Sigmoid colon (tissue), 7 donors: ENCODE data around the gene RNF208. TPM values are rescaled to one million over a fixed set of nuclear protein-coding genes. Genes with fewer than 3 reads are reported as not detected.

ENCODE experiments used
- DNase-seq: peaks from one replicate; pipeline ENCODE4 v3.0.0-alpha.2; 2019
- H3K27ac ChIP-seq, 4 donors: fragments of 200-600 bp; sonication (generic); one replicate each; pipeline ENCODE4 v1.5.1; 2016 to 2019; ENCODE audit warnings: mild to moderate bottlenecking in 1 of 4
- H3K27me3 ChIP-seq, 3 donors: fragments of 200-600 bp; sonication (generic); one replicate each; pipeline ENCODE4 v1.5.1; 2019; ENCODE audit warnings: mild to moderate bottlenecking in 1 of 3
- H3K36me3 ChIP-seq, 4 donors: fragments of 200-600 bp; sonication (generic); one replicate each; pipeline ENCODE4 v1.5.1; 2016 to 2019
- H3K4me1 ChIP-seq, 4 donors: fragments of 200-600 bp; sonication (generic); one replicate each; pipeline ENCODE4 v1.5.1; 2017 to 2019
- H3K4me3 ChIP-seq, 4 donors: fragments of 200-600 bp; sonication (generic); one replicate each; pipeline ENCODE4 v1.5.1; 2017 to 2019; ENCODE audit warnings: mild to moderate bottlenecking in 2 of 4, moderate library complexity in 1 of 4
- H3K9me3 ChIP-seq, 4 donors: fragments of 200-600 bp in 3 of 4; sonication (generic) in 3 of 4; one replicate each; pipeline versions ENCODE4 v1.5.1 to v1.6.1; 2013 to 2019
- CTCF ChIP-seq, 4 experiments: fragments of 450-650 bp in 3 of 4; fragments of 200-600 bp in 1 of 4; IDR thresholded peaks; one replicate each; pipeline ENCODE4 v1.5.1; 2016 to 2019; ENCODE audit warnings: antibody characterized with exemption in 4 of 4, mild to moderate bottlenecking in 3 of 4, moderate library complexity in 2 of 4
- EP300 ChIP-seq, 4 donors: sonication (generic); formaldehyde crosslinking; IDR thresholded peaks; one replicate each; pipeline ENCODE4 v1.6.1; 2017; ENCODE audit warnings: antibody characterized with exemption in 4 of 4
- POLR2A ChIP-seq, 2 donors: fragments of 450-650 bp; IDR thresholded peaks; one replicate each; pipeline ENCODE4 v1.6.1; 2016; ENCODE audit warnings: antibody characterized with exemption in 2 of 2, mild to moderate bottlenecking in 2 of 2, moderate library complexity in 2 of 2
- POLR2AphosphoS5 ChIP-seq, 4 donors: sonication (generic); formaldehyde crosslinking; IDR thresholded peaks; one replicate each; pipeline ENCODE4 v1.6.1; 2017; ENCODE audit warnings: antibody characterized with exemption in 4 of 4
- WGBS, 2 donors: extraction: QIAGEN DNeasy Blood & Tissue Kit; methylation state at CpG; one replicate each; pipeline ENCODE4 v1.1.7; 2013; 5-methylcytosine and 5-hydroxymethylcytosine counted together
- intact Hi-C: fragments of 100-400 bp; cut with DNase I; formaldehyde crosslinking; loops from one replicate; pipeline ENCODE4 v1.15.1; 2023
- polyA plus RNA-seq, 3 donors: library from polyadenylated mRNA; stranded (reverse); fragments of 200-250 nt; gene quantifications; one replicate each; pipeline ENCODE4 v1.2.3, GENCODE V29; 2013
- total RNA-seq, 4 donors: library from RNA; depleted of rRNA; stranded (reverse); fragments of >200 nt; gene quantifications; one replicate each; pipeline ENCODE4 v1.1.0, GENCODE V29; 2016
- donor health status: healthy with polysubstance abuse.
- donor health status: Bipolar disorder and iron deficiency.
- donor health status: healthy.

RNF208 gene
- total and polyA plus RNA-seq, 7 donors, result 0.54 to 8.8 (median 3.4) TPM; not detected in 1

- intact Hi-C loops, result loop anchor here (5.0 kb wide), 1 partner anchor 44 kb away; the partner anchor contains the start of genes NDOR1 and TMEM203
- peaks cover 0 to 10% (median 6%) of the 10 kb centered on the region in 3 donors for H3K27me3 ChIP-seq
- H3K9me3 ChIP-seq, result no peaks in the 10 kb centered on the region
- TF ChIP-seq POLR2A (IDR thresholded peaks at IDR 0.05), result no peak
- no peak for DNase-seq
- H3K4me3 ChIP-seq, result no peak overlapping the region
- H3K27ac ChIP-seq, result no peak overlapping the region
- peaks cover 0 to 6% (median 2%) of the 10 kb centered on the region in 4 donors for H3K36me3 ChIP-seq
- peaks cover 0 to 23% (median 21%) of the 10 kb centered on the region in 4 donors for H3K4me1 ChIP-seq
- 81 to 89% methylated on average over 22 of the region's 22 CpGs for WGBS, 2 donors
These were observed 29.6 kb upstream of the RNF208 start for GRCh38 chr9:137251490-137252268.

GRCh38 chr9:137251194-137251461 lies 29.1 kb upstream of the RNF208 start, which contains the start of gene STPG3:
STPG3 (plus strand) TSS chr9:137251286; CDS start chr9:137251287, 1 bp downstream.
- Histone ChIP-seq H3K9me3 (no peaks in the 10 kb centered on the region), H3K36me3 (peaks cover 0 to under 1% (median 0%) of the 10 kb centered on the region in 4 donors), H3K27ac (no peak within 1 kb of the TSS), H3K4me3 (no peak within 1 kb of the TSS), H3K4me1 (peaks cover 0 to 18% (median 16%) of the 10 kb centered on the region in 4 donors), H3K27me3 (peaks cover 0 to 10% (median 6%) of the 10 kb centered on the region in 3 donors)
- TF ChIP-seq POLR2AphosphoS5 (IDR thresholded peaks at IDR 0.05), result no peak
- intact Hi-C loops, result loop anchor here (5.0 kb wide), 1 partner anchor 44 kb away; the partner anchor contains the start of genes NDOR1 and TMEM203
- DNase-seq, result no peak
- WGBS, 2 donors, result 72 to 86% methylated on average over 4 of the region's 4 CpGs

- TF ChIP-seq CTCF (IDR thresholded peaks at IDR 0.05), result no peak
- no peak for TF ChIP-seq EP300 (IDR thresholded peaks at IDR 0.05)
- TF ChIP-seq POLR2AphosphoS5 (IDR thresholded peaks at IDR 0.05), result no peak
- TF ChIP-seq POLR2A (IDR thresholded peaks at IDR 0.05), result no peak
- peaks cover 0 to 13% (median 11%) of the 10 kb centered on the region in 4 donors for H3K4me1 ChIP-seq
- H3K27me3 ChIP-seq, result peaks cover 0 to 10% (median 6%) of the 10 kb centered on the region in 3 donors
- H3K9me3 ChIP-seq, result no peaks in the 10 kb centered on the region
- intact Hi-C loops, result loop anchor here (5.0 kb wide), 1 partner anchor 43 kb away; the partner anchor contains the start of genes NDOR1 and TMEM203
- H3K36me3 ChIP-seq, result no peaks in the 10 kb centered on the region
- no peak overlapping the region for H3K27ac ChIP-seq
- 63 to 79% methylated on average over 17 of the region's 18 CpGs for WGBS, 2 donors
- DNase-seq, result no peak
- H3K4me3 ChIP-seq, result no peak overlapping the region
These were observed 28.5 kb upstream of the RNF208 start for GRCh38 chr9:137250329-137251193.

- Histone ChIP-seq H3K27ac (no peak overlapping the region), H3K9me3 (no peaks in the 10 kb centered on the region), H3K27me3 (peaks cover 0 to 10% (median 6%) of the 10 kb centered on the region in 3 donors), H3K4me3 (no peak overlapping the region), H3K4me1 (peaks cover 0 to 17% (median 9%) of the 10 kb centered on the region in 4 donors), H3K36me3 (peaks cover 4 to 10% (median 9%) of the 10 kb centered on the region in 4 donors)
- TF ChIP-seq CTCF (IDR thresholded peaks at IDR 0.05), result no peak
- TF ChIP-seq POLR2A (IDR thresholded peaks at IDR 0.05), result no peak
- no peak for TF ChIP-seq POLR2AphosphoS5 (IDR thresholded peaks at IDR 0.05)
- TF ChIP-seq EP300 (IDR thresholded peaks at IDR 0.05), result no peak
- 88% methylated on average over 6 of the region's 6 CpGs for WGBS, 2 donors
- DNase-seq, result no peak
- intact Hi-C loops, result no loop called here
These were observed 25.8 kb upstream of the RNF208 start for GRCh38 chr9:137247916-137248175.

GRCh38 chr9:137247135-137247915 lies 25.3 kb upstream of the RNF208 start:
- intact Hi-C loops, result no loop called here
- Histone ChIP-seq H3K9me3 (no peaks in the 10 kb centered on the region), H3K4me3 (no peak overlapping the region), H3K4me1 (peaks cover 0 to 22% (median 15%) of the 10 kb centered on the region in 4 donors), H3K27me3 (peaks cover 0 to 10% (median 6%) of the 10 kb centered on the region in 3 donors), H3K27ac (no peak overlapping the region), H3K36me3 (peaks cover 4 to 16% (median 13%) of the 10 kb centered on the region in 4 donors)
- DNase-seq, result no peak
- TF ChIP-seq CTCF (IDR thresholded peaks at IDR 0.05), result no peak
- no peak for TF ChIP-seq EP300 (IDR thresholded peaks at IDR 0.05)
- TF ChIP-seq POLR2A (IDR thresholded peaks at IDR 0.05), result no peak
- WGBS, 2 donors, result 84 to 90% methylated on average over 20 of the region's 20 CpGs
